Spinal cord (tissue), 10 donors: ENCODE results near the gene MGME1. TPM values are rescaled to one million over a fixed set of nuclear protein-coding genes. Genes with fewer than 3 reads are reported as not detected.

Source experiments
- DNase-seq, 6 donors: peaks; one replicate each; pipeline versions ENCODE4 v3.0.0 to v3.0.0-alpha.2; 2013 to 2015; ENCODE audit warnings: low spot score in 6 of 6, low read depth in 4 of 6
- H3K27ac ChIP-seq: one replicate; pipeline ENCODE4 v1.5.1; 2013; ENCODE audit warnings: low read depth, low read length, control low read depth
- H3K27me3 ChIP-seq: one replicate; pipeline ENCODE4 v1.6.1; 2013; ENCODE audit warnings: low read length; ENCODE audit not compliant: control insufficient read depth, insufficient read depth
- H3K36me3 ChIP-seq: one replicate; pipeline ENCODE4 v1.6.1; 2013; ENCODE audit warnings: low read length; ENCODE audit not compliant: control insufficient read depth, insufficient read depth
- H3K4me1 ChIP-seq: one replicate; pipeline ENCODE4 v1.6.1; 2013; ENCODE audit warnings: low read length; ENCODE audit not compliant: control insufficient read depth, insufficient read depth
- H3K4me3 ChIP-seq: one replicate; pipeline ENCODE4 v1.5.1; 2013; ENCODE audit warnings: low read depth, low read length, control low read depth
- H3K9me3 ChIP-seq: one replicate; pipeline ENCODE4 v1.6.1; 2013; ENCODE audit warnings: low read length; ENCODE audit not compliant: control insufficient read depth, insufficient read depth
- WGBS: methylation state at CpG from one replicate; pipeline ENCODE4 v1.1.5; 2013; ENCODE audit warnings: missing lambda C conversion rate; ENCODE audit not compliant: insufficient coverage; 5-methylcytosine and 5-hydroxymethylcytosine counted together
- polyA plus RNA-seq, 2 donors: library from polyadenylated mRNA; unstranded; fragments of 120-200 nt; gene quantifications; one replicate each; pipeline ENCODE4 v1.2.1, GENCODE V29; 2013; ENCODE audit not compliant: insufficient read length in 2 of 2
- total RNA-seq, 2 donors: library from RNA; depleted of rRNA in 1 of 2; stranded (reverse); fragments of 120-200 nt in 1 of 2; fragments of >200 nt in 1 of 2; gene quantifications; one replicate each; pipeline versions ENCODE4 v1.2.3 to v1.2.4, GENCODE V29; 2013 to 2014
- donor health status: healthy.

The MGME1 gene
- total and polyA plus RNA-seq, 4 donors, result 14.3 to 23.1 (median 17.5) TPM

GRCh38 chr20:17966432-17967310 lies 2.1 kb upstream of the MGME1 start:
- peaks cover 20% of the 10 kb centered on the region for H3K4me1 ChIP-seq
- H3K36me3 ChIP-seq, result no peaks in the 10 kb centered on the region
- H3K27me3 ChIP-seq, result no peaks in the 10 kb centered on the region
- DNase-seq, result peak in 2 of 6 donors; percentile 41 to 63
- H3K9me3 ChIP-seq, result no peaks in the 10 kb centered on the region
- no CpG with 5 or more reads among the region's 9 CpGs for WGBS
- peak overlapping the region; percentile 58 for H3K27ac ChIP-seq
- H3K4me3 ChIP-seq, result peak overlapping the region; percentile 99

GRCh38 chr20:17967521-17968365 lies 1.1 kb upstream of the MGME1 start:
- 0% methylated on average over 25 of the region's 41 CpGs for WGBS
- Histone ChIP-seq H3K27me3 (no peaks in the 10 kb centered on the region), H3K27ac (peak overlapping the region; percentile 100), H3K36me3 (no peaks in the 10 kb centered on the region), H3K9me3 (no peaks in the 10 kb centered on the region), H3K4me3 (peak overlapping the region; percentile 99), H3K4me1 (peaks cover 15% of the 10 kb centered on the region)
- peak in 2 of 6 donors; percentile 42 to 43 for DNase-seq

GRCh38 chr20:17969278-17969883 lies 563 bp downstream of the MGME1 start:
- WGBS, result 0% methylated on average over 17 of the region's 28 CpGs
- Histone ChIP-seq H3K36me3 (no peaks in the 10 kb centered on the region), H3K9me3 (no peaks in the 10 kb centered on the region), H3K4me1 (peaks cover 22% of the 10 kb centered on the region), H3K27me3 (no peaks in the 10 kb centered on the region), H3K27ac (peak overlapping the region; percentile 100), H3K4me3 (peak overlapping the region; percentile 99)
- DNase-seq, result peak in 2 of 6 donors; percentile 64 to 76

- Histone ChIP-seq H3K36me3 (no peaks in the 10 kb centered on the region), H3K9me3 (no peaks in the 10 kb centered on the region), H3K4me3 (peak overlapping the region; percentile 99), H3K4me1 (peaks cover 21% of the 10 kb centered on the region), H3K27ac (peak overlapping the region; percentile 100), H3K27me3 (no peaks in the 10 kb centered on the region)
- WGBS, result 5% methylated on average over 6 of the region's 9 CpGs
- DNase-seq, result peak in 2 of 6 donors; percentile 14 to 48
Measured at GRCh38 chr20:17969884-17970409, 1.1 kb downstream of the MGME1 start.

- DNase-seq, result peak in 2 of 6 donors; percentile 74 to 90
- Histone ChIP-seq H3K36me3 (peaks cover 4% of the 10 kb centered on the region), H3K27ac (peak overlapping the region; percentile 83), H3K4me1 (peaks cover 12% of the 10 kb centered on the region), H3K4me3 (peak overlapping the region; percentile 99), H3K9me3 (no peaks in the 10 kb centered on the region), H3K27me3 (no peaks in the 10 kb centered on the region)
- 8% methylated on average over 6 of the region's 7 CpGs for WGBS
Measured at GRCh38 chr20:17971300-17972013, 2.6 kb downstream of the MGME1 start.

DNA sequence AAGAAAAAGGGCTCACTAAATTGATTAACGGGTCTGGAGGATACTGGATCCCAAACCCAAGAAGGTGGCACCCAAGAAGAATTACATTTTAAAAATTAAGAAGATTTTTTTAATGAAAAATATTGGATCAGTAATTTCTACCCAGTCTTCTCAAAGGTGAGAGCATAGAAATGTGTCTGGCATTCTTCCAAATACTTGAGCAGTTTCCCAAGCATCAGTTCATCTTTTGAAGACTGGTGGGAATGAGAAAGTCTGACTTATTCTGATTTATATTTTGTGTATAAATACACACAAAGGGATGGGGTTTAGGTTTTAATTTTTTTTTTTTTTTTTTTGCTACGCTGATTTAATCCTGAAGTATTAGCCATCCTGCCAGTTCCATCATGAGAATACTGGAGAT lies 3.3 kb downstream of the MGME1 start:
- H3K36me3 ChIP-seq, result peaks cover 5% of the 10 kb centered on the region
- H3K4me1 ChIP-seq, result peaks cover 12% of the 10 kb centered on the region
- no CpG with 5 or more reads among the region's 2 CpGs for WGBS
- no peaks in the 10 kb centered on the region for H3K9me3 ChIP-seq
- peak overlapping the region; percentile 83 for H3K27ac ChIP-seq
- DNase-seq, result peak in 1 of 6 donors; percentile 31
- H3K27me3 ChIP-seq, result no peaks in the 10 kb centered on the region
- H3K4me3 ChIP-seq, result peak overlapping the region; percentile 99

DNA sequence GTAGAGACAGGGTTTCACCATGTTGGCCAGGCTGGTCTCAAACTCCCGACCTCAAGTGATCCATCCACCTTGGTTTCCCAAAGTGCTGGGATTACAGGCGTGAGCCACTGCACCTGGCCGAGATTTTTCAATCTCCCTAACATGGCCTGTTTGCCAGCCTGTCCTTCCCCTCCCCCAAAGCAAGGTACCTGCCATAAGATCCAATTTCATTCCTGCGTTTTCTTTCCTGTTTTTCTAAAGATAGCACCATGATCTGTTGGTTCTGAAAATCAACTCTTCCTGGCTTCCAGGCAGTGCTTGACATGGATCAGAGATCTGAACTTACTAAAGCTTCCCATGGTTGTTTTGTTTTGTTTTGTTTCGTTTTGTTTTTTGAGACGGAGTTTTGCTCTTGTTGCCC lies 7.5 kb downstream of the MGME1 start:
- no peak for DNase-seq
- H3K4me1 ChIP-seq, result peaks cover 12% of the 10 kb centered on the region
- H3K9me3 ChIP-seq, result no peaks in the 10 kb centered on the region
- no peaks in the 10 kb centered on the region for H3K27me3 ChIP-seq
- H3K27ac ChIP-seq, result no peak overlapping the region
- H3K36me3 ChIP-seq, result peaks cover 12% of the 10 kb centered on the region
- H3K4me3 ChIP-seq, result no peak overlapping the region
- 100% methylated on average over 4 of the region's 6 CpGs for WGBS

DNA sequence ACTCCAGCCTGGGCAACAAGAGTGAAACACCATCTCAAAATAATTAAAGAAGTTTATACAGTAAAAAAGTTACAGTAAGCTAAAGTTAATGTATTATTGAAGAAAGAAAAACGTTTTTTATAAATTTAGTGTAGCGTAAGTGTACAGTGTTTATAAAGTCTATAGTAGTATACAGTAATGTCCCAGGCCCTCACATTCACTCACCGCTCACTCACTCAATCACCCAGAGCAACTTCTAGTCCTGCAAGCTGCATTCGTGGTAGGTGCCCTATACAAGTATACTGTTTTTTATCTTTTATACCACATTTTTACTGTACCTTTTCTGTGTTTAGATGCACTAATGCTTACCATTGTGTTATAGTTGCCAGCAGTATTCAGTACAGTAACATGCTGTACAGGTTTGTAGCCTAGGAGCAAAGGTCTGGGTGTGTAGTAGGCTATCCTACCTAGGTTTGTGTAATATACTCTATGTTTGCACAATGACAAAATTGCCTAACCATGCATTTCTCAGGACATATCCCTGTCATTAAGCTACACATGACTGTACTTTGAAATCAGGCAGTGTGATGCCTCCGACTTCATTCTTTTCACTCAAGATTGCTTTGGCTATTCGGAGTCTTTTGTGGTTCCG lies 16.7 kb downstream of the MGME1 start:
- Histone ChIP-seq H3K36me3 (peaks cover 19% of the 10 kb centered on the region), H3K9me3 (no peaks in the 10 kb centered on the region), H3K27me3 (no peaks in the 10 kb centered on the region), H3K4me1 (no peaks in the 10 kb centered on the region), H3K27ac (no peak overlapping the region), H3K4me3 (no peak overlapping the region)
- no peak for DNase-seq
- 100% methylated on average over 2 of the region's 7 CpGs for WGBS
